Measurements from ENCODE around the gene PLIN3. TPM values are rescaled to one million over a fixed set of nuclear protein-coding genes. Genes with fewer than 3 reads are reported as not detected.
"Not testable (repeated sequence)": the region's sequence is repeated elsewhere in the genome, so short reads cannot be mapped to it uniquely, and the experiment has no call there.

Gene PLIN3, protein sequence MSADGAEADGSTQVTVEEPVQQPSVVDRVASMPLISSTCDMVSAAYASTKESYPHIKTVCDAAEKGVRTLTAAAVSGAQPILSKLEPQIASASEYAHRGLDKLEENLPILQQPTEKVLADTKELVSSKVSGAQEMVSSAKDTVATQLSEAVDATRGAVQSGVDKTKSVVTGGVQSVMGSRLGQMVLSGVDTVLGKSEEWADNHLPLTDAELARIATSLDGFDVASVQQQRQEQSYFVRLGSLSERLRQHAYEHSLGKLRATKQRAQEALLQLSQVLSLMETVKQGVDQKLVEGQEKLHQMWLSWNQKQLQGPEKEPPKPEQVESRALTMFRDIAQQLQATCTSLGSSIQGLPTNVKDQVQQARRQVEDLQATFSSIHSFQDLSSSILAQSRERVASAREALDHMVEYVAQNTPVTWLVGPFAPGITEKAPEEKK
- 6.9 TPM for total RNA-seq

DNA sequence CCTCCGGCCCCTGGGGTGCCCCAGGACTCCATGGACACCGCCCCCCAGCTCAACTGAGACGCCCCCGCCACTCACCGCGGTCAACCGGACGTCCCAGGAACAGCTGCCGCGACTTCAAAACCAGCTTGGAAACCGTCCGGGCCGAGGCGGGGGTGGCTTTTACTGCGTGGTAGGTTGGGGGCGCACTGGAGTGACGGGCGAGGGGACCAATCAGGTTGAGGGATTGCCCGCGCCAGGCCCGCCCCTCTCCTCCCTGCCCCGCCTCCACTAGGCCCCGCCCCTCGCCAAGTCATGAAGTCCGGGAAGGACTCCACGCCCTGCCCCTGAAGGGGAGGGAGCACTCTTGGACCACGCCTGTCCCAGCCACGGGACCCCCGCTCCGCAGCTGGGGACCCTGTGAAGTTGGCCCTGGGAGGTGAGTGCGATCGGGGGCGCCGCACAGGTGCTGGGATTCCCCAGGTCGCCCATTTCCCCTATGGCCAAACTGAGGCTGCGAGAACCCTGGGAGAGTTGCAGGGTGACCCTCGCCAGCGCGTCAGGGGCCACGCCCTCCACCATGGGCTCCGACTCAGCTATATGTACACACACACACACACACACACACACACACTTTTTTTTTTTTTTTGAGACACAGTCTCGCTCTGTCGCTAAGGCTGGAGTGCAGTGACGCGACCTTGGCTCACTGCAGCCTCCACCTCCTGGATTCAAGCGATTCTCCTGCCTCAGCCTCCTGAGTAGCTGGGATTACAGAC is at the start of gene PLIN3:
PLIN3 (minus strand) TSS at position 134 of the 752 bp plus-strand sequence. CDS start 6,273 bp downstream, outside the sequence.
- DNase-seq (ENCODE audit: low spot score in 2 of 2), result peak; percentile 92 to 100
- no peak for FAIRE-seq

DNA sequence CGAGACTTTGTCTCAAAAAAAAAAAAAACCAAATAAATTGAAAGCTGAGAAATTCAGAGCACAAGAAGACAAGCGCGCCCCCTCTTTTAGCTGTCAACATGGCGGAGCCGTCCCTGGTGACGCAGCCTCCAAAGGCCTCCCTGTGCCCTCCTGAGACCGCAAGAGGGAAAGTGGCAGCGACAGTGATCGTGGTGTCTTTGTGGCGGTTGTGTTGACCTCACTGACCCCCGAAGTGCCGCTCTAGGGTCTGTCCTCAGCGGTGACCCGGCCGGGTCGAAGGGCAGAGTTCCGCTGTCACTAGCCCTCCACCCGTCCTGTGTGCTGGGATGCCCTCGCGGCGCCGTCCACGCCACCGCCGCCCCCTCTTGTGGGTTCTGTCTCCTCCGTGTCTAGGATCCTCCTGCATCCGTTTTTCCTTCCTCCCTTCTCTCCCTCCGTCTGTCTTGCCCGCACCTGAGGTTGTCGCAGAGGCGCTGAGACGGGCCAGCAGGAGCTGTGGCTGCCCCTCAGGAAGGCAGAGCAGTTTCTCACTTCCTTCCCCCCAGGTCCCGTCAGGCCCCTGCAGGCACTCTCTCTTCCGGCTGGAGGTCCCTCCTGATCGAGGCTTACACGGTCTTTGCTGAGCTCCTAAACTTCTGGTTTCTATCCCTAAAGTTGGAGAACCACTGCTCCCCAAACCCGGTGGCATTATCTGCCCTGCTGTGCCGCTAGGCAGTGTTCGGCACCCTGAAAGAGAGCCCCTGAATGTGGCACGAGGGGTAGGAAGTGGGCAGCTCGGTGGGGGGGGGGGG is 49.0 kb upstream of the PLIN3 start:
- FAIRE-seq (no peak), DNase-seq (ENCODE audit: low spot score in 2 of 2) (no peak)

DNA sequence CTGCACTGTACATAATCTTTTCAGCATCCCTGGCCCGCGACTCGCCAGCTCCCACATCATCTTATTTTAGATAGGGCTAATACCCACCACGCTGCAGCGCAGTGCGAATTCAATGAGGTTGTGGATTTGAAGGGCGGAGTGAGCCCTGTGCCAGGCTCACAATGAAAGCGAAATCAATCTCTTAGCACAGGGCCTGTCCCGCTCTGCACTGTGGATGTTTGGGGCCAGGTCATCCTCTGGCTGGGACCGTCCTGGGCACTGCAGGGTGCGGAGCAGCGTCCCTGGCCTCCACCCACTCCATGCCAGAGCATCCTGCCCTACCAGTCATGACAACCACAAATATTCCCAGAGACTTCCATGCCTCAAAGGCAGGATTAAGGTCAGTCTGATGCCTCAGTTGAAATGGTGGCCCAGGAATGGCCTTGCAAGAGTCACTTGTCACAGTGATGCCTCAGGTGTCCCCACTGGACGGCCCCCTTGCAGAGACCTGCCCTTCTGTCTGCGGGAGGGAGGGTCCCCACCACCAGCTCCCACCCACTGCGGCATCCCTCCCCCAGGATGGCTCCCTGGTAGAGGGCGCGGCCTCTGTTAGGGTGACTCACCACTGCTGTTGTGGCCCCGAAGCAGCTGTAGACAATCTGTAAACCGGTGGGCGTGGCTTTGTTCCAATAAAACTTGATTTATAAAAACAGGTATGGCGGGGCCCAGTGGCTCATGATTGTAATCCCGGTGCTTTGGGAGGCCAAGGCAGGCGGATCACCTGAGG is 47.5 kb upstream of the PLIN3 start:
- DNase-seq (ENCODE audit: low spot score in 2 of 2) (peak in 1 of 2 donors; percentile 14), FAIRE-seq (no peak)

DNA sequence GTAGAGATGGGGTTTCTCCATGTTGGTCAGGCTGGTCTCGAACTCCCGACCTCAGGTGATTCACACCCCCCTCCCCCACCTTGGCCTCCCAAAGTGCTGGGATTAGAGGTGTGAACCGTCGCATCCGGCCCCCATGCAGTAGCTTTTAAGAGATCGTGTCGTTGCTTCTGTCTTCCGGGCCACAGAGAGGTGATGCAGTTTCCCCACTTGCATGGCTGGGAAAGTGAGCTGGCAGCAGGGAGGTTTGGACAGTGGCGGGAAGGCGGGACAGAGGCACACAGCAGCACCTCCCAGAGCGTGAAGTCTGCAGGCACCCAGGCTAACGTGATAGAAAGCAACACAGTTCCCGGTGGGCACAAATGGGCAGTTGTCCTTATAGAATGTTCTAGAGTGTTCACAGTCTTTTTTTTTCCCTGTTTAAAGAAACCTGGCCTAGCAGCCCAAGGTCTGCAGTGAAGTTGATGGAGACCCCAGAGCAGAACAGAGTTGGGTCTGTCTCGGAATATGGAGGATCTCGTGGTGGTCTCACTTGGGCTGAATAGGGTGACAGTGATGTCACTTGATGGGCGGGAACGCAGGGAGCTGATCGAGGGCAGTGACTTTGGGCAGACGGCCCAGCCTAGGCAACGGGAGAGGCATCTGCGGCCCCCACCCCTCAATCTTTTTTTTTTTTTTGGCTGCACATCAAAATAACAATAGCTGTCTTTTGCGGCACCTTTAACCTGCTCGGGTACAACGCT is 46.7 kb upstream of the PLIN3 start:
- no peak for FAIRE-seq
- no peak for DNase-seq (ENCODE audit: low spot score in 2 of 2)

DNA sequence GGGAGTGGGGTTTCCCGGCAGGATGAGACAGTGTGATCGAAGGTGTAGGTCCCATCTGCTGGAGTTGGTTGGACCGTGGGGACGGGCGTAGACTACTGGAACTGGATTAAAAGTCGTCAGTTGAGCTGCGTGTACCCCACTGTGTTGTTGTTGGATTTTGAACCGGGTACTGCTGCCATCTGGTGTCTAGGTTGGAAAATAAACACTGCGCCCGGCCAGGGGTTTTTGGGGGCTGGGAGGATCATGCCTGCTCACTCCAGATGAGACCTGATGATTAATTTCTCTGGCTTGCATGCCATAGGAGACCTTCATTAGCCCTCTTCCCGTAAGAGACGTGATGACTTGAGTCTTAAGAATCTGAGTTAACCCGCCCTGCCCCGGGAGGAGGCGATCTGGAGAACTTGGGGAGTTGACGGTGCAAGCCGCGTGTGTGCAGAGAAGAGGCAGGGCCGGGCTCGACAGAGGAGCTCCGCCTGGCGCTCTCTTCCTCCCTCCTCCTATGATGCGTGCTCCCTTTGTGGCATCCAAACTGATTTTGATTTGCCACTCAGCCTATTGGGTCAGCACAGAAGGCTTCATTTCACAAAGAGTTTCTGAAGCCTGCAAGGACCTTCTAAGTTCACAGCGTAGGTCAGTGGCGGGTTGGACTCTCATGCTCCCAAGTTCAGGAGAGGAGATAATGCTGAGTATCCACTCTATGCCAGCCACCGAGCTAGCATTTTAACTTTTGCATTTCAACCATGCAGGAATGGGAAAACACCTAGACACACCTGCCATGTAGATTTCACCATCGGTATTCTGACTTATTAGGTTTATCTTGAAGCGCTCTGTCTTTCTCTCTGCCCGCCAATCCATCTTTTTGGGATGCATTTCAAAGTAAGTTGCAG is 44.6 kb upstream of the PLIN3 start:
- DNase-seq (ENCODE audit: low spot score in 2 of 2), result peak; percentile 75 to 79
- no peak for FAIRE-seq

DNA sequence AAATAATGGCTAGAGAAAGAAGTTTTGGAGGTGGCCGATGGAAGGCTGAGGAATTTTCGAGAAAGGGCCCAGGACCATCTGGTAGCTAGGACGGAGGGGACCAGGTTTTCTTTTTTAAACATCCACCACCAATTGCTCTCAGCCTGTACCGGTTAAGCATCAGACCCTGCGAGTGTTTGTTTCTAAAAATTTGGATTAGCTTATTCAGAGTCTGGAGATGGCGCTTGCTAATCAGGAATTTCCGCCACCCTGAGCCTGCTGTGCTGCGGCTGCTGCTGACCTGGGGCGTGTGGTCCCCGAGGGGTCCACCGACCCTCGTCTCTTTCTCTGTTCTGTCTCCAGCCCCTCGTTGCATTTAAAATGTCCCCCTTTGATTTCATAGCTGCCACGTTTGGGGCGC is 43.8 kb upstream of the PLIN3 start:
- no peak for DNase-seq (ENCODE audit: low spot score in 2 of 2)
- no peak for FAIRE-seq

DNA sequence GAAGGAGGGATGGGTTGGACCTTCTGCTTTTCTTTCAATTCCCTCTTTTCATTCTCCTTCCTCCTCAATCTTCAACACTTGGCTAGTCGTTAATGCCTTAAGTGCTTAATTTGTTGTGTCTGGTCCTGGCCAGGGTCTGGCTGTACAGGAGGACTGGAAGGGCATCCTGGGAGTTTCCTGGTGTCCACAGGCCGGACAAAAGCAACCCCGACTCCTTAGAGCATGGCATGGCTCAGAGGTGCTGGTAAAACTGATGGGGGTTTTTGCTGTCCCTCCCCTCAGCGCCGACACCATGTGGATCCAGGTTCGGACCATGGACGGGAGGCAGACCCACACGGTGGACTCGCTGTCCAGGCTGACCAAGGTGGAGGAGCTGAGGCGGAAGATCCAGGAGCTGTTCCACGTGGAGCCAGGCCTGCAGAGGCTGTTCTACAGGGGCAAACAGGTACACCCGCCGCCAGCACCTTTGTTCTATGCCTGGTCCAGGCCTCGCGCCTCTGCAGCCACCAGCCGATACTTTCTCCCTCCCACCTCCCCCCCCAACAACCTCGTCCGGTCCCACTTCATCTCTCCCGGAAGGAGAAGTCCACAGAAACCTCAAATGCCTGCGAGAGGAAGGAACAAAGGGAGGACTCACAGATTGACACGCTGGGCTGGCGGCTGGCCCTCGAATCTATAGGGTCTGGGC is 43.3 kb upstream of the PLIN3 start:
- DNase-seq (ENCODE audit: low spot score in 2 of 2) (peak in 1 of 2 donors; percentile 65), FAIRE-seq (no peak)

DNA sequence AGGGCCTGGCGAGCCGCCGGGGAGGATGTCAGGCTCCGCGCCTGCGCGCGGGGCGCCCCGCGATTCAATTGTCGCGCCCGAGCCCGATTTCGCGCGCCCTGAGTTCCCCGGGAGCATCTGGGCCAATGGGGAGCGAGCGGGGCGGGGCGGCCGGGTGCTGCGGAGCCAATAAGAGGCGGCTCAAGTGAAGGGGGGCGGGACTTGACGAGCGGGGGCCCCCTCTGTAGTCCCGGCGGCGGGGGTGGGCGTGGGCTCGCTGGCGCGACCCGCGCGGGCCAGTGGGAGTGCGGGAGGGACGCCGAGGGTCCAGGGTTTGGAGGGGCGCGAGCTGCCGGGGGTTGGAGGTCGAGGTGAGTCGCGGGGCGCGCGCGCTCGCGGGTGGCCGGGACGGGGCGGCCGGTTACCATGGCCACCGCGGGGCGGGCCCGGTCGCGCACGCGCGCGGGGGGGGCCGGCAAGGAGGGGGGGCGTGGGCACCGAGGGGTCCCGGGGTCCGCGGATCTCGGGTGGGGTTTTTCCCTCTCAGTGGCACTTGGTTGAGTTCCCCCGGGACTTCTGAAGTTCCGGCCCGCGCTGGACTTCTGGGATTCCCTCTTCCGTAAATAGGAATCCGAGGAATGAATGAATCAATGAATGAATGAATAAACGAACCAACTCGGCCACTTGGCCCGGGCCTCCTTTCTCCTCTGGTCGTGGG is 42.6 kb upstream of the PLIN3 start:
- peak; percentile 97 to 98 for DNase-seq (ENCODE audit: low spot score in 2 of 2)
- no peak for FAIRE-seq

DNA sequence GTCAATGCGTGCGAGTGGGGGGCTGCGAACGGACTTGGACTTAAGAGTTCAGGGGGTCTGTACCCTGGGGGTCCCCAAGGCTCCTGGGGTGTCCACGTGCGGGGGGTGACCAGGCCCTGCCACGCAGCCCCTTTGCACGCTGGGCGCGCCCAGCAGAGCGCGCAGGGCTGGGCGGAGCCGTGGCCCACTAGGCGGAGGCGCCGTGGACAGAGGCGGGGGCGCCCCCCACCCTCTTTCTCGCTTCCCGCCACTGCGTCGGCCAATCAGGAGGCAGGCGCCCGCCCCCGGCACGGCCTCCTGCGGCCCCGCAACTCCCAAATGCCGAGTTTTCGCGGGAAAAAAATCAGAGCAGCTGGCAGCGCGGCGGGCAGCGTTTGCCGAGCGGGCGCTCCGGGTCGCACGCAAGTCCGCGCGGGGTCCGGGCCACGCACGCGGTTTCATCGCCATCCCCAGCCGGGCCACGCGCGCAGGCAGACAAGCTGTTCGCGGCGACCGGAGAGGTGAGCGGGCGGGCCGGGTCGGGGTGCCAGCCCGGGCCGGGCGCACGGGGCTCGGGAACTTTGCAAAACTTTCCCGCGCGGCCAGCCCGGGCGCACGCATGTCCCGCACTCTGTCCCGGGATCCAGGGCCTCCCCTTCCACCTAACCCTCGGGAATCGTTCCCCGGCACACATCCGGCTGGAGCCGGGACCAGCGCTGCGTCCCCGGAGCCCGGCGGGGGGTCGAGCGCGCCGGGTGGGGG is 41.9 kb upstream of the PLIN3 start, which contains the start of gene UHRF1:
UHRF1 (plus strand) TSS at position 346 of the 741 bp plus-strand sequence. CDS start 1,385 bp downstream, outside the sequence.
- FAIRE-seq (no peak), DNase-seq (ENCODE audit: low spot score in 2 of 2) (no peak)

DNA sequence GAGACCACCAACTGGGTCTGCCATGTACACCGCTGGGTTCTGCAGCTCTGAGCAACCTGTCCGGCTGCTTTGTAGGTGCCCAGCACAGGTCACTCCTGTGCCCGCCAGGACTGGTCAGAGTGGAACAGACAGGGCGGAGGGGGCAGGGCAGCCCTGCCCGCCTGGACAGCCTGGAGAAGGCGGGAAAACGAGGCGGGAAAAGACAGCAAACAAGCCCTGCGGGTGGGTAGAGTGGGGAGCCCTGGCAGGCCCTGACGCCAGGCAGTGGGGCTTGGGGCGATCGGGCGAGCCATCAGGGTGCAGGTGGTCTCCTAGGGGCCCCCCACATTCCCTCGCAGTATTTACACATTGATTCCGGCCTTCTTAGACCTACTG is 41.3 kb upstream of the PLIN3 start:
- DNase-seq (ENCODE audit: low spot score in 2 of 2) (peak in 1 of 2 donors; percentile 14), FAIRE-seq (no peak)

DNA sequence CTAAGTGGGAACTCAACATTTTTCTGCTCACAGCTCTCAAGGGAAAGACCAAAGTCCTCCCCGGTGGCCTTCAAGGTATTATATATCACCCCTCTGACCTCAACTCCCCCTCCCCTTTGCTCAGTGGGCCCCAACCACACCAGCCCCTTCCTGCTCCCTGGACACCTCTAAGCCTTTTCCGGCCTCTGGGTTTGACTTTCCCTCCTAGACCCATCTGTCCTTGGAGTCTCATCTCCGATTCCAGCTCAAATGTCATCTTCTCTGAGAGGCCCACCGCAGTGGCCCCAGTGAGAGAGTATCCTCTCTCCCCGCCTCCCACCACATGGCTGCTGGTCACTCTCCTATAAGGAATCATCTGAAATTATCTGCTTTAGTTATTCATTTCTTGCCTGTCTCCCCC is 40.9 kb upstream of the PLIN3 start:
- FAIRE-seq (no peak), DNase-seq (ENCODE audit: low spot score in 2 of 2) (no peak)

DNA sequence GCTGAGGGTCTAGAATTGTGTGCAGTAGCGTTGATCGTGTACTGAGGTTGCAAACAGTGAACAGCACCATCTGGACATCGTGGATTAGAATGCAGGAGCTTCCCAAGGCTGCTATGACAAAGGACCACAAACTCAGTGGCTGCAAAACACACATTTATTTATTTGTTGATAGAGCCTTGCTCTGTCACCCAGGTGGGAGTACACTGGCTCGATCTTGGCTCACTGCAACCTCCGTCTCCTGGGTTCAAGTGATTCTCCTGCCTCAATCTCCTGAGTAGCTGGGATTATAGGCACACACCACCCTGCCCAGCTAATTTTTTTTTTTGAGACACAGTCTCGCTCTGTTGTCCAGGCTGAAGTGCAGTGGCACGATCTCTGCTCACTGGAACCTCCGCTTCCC is 39.5 kb upstream of the PLIN3 start:
- FAIRE-seq, result no peak

DNA sequence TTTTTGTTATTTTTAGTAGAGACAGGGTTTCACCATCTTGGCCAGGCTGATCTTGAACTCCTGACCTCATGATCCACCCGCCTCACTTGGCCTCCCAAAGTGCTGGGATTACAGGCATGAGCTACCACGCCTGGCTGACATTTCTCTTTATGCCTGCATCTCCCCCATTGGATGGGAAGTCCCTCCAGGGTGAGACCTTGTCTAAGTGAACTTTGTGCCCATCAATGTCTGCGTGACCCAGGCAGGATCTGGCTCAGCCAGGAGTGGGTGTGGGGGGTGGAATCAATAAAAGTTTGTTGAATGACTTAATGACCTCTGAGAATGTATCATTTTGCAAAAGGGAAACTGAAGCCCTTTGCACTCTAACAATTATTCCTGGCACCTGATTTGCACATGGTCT is 37.0 kb upstream of the PLIN3 start:
- FAIRE-seq (no peak), DNase-seq (ENCODE audit: low spot score in 2 of 2) (no peak)

More for the DNA sequence above, 39.5 kb upstream of the PLIN3 start:
- DNase-seq (ENCODE audit: low spot score in 2 of 2), result no peak

DNA sequence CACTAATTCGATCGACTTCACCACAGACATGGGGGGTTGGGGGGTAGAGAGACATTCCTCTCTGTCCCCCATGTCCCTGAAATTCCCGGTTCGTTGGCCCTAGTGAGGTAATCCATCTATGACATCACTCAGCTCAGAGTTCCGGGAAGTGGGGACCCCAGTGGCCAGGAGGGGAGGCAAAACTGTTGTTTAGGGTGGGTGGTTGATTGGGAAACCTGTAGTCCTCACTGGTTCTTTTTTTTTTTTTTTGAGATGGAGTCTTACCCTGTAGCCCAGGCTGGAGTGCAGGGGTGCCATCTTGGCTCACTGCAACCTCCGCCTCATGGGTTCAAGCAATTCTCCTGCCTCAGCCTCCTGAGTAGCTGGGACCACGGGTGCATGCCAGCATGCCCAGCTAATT is 35.3 kb upstream of the PLIN3 start, which contains the start of gene ARRDC5:
ARRDC5 (minus strand) TSS at position 101 of the 400 bp plus-strand sequence; CDS start at position 30, 71 bp downstream.
- DNase-seq (ENCODE audit: low spot score in 2 of 2) (no peak), FAIRE-seq (no peak)

DNA sequence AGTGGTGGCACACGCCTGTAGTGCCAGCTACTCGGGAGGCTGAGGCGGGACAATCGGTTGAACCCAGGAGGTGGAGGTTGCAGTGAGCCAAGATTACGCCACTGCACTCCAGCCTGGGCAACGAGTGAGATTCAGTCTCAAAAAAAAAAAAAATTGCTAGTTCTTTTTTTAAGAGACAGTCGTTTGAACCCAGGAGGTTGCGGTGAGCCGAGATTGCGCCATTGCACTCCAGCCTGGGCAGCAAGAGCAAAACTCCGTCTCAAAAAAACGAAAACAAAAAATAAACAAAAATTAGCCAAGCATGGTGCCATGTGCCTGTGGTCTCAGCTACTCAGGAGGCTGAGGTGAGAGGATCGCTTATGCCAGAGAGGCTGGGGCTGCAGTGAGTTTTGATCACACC is 33.4 kb upstream of the PLIN3 start:
- not testable (repeated sequence) for DNase-seq (ENCODE audit: low spot score in 2 of 2); FAIRE-seq

DNA sequence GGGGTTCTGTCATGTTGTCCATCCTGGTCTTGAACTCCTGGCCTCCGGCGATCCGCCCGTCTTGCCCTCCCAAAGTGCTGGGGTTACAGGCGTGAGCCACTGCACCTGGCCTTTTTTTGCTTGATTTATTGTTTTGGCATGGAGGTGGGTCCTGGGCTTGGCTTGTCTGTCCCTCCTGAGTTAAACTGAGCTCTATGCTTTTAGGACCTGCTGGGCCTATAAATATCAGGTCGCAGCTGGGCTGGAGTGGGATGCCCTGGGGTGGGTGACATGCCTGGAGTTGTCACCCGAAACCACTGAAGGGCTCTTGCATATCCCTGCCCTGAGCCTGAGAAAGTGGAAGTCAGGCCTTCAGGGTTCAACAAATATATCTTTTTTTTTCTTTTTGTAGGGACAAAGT is 29.7 kb upstream of the PLIN3 start:
- no peak for DNase-seq (ENCODE audit: low spot score in 2 of 2)
- FAIRE-seq, result no peak
